Sigmoid colon (tissue), 7 donors: ENCODE data around the gene SEC23IP. TPM values are rescaled to one million over a fixed set of nuclear protein-coding genes. Genes with fewer than 3 reads are reported as not detected.

ENCODE experiments used
- DNase-seq: peaks from one replicate; pipeline ENCODE4 v3.0.0-alpha.2; 2019
- H3K27ac ChIP-seq, 4 donors: fragments of 200-600 bp; sonication (generic); one replicate each; pipeline ENCODE4 v1.5.1; 2016 to 2019; ENCODE audit warnings: mild to moderate bottlenecking in 1 of 4
- H3K27me3 ChIP-seq, 3 donors: fragments of 200-600 bp; sonication (generic); one replicate each; pipeline ENCODE4 v1.5.1; 2019; ENCODE audit warnings: mild to moderate bottlenecking in 1 of 3
- H3K36me3 ChIP-seq, 4 donors: fragments of 200-600 bp; sonication (generic); one replicate each; pipeline ENCODE4 v1.5.1; 2016 to 2019
- H3K4me1 ChIP-seq, 4 donors: fragments of 200-600 bp; sonication (generic); one replicate each; pipeline ENCODE4 v1.5.1; 2017 to 2019
- H3K4me3 ChIP-seq, 4 donors: fragments of 200-600 bp; sonication (generic); one replicate each; pipeline ENCODE4 v1.5.1; 2017 to 2019; ENCODE audit warnings: mild to moderate bottlenecking in 2 of 4, moderate library complexity in 1 of 4
- H3K9me3 ChIP-seq, 4 donors: fragments of 200-600 bp in 3 of 4; sonication (generic) in 3 of 4; one replicate each; pipeline versions ENCODE4 v1.5.1 to v1.6.1; 2013 to 2019
- CTCF ChIP-seq, 4 experiments: fragments of 450-650 bp in 3 of 4; fragments of 200-600 bp in 1 of 4; IDR thresholded peaks; one replicate each; pipeline ENCODE4 v1.5.1; 2016 to 2019; ENCODE audit warnings: antibody characterized with exemption in 4 of 4, mild to moderate bottlenecking in 3 of 4, moderate library complexity in 2 of 4
- EP300 ChIP-seq, 4 donors: sonication (generic); formaldehyde crosslinking; IDR thresholded peaks; one replicate each; pipeline ENCODE4 v1.6.1; 2017; ENCODE audit warnings: antibody characterized with exemption in 4 of 4
- POLR2A ChIP-seq, 2 donors: fragments of 450-650 bp; IDR thresholded peaks; one replicate each; pipeline ENCODE4 v1.6.1; 2016; ENCODE audit warnings: antibody characterized with exemption in 2 of 2, mild to moderate bottlenecking in 2 of 2, moderate library complexity in 2 of 2
- POLR2AphosphoS5 ChIP-seq, 4 donors: sonication (generic); formaldehyde crosslinking; IDR thresholded peaks; one replicate each; pipeline ENCODE4 v1.6.1; 2017; ENCODE audit warnings: antibody characterized with exemption in 4 of 4
- WGBS, 2 donors: extraction: QIAGEN DNeasy Blood & Tissue Kit; methylation state at CpG; one replicate each; pipeline ENCODE4 v1.1.7; 2013; 5-methylcytosine and 5-hydroxymethylcytosine counted together
- intact Hi-C: fragments of 100-400 bp; cut with DNase I; formaldehyde crosslinking; loops from one replicate; pipeline ENCODE4 v1.15.1; 2023
- polyA plus RNA-seq, 3 donors: library from polyadenylated mRNA; stranded (reverse); fragments of 200-250 nt; gene quantifications; one replicate each; pipeline ENCODE4 v1.2.3, GENCODE V29; 2013
- total RNA-seq, 4 donors: library from RNA; depleted of rRNA; stranded (reverse); fragments of >200 nt; gene quantifications; one replicate each; pipeline ENCODE4 v1.1.0, GENCODE V29; 2016
- donor health status: healthy with polysubstance abuse.
- donor health status: Bipolar disorder and iron deficiency.
- donor health status: healthy.

The SEC23IP gene
- total and polyA plus RNA-seq, 7 donors, result 8.3 to 31.4 (median 18.3) TPM

DNA sequence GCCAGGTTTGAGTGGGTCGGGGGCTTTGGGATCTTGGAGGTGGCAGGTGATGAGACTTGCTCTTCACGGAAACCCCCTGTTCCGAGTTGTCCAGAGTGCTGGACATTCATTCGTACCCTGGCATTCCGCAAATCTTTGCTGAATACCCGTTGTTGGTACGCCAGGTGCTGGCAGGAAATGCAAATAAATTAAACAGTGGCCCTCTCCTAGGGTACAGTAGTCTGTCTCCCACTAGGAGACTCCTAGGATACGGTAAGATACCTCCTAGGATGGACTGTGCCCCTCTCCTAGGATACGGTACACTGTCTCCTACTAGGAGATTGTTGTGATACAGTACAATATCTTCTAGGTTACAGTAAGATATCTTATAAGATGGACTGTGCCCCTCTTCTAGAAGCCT, 544 bp downstream of the SEC23IP start:
- intact Hi-C loops, result loop anchor here (5.0 kb wide), 1 partner anchor 296 kb away; the partner anchor contains the start of gene TIAL1
- TF ChIP-seq CTCF (IDR thresholded peaks at IDR 0.05) (no peak), POLR2AphosphoS5 (IDR thresholded peaks at IDR 0.05) (no peak), POLR2A (IDR thresholded peaks at IDR 0.05) (no peak), EP300 (IDR thresholded peaks at IDR 0.05) (no peak)
- peaks cover 0 to 6% (median 0%) of the 10 kb centered on the region in 4 donors for H3K36me3 ChIP-seq
- H3K27ac ChIP-seq, result peak overlapping the region; percentile 86 to 93 (median 90)
- DNase-seq, result no peak
- H3K27me3 ChIP-seq, result no peaks in the 10 kb centered on the region
- H3K9me3 ChIP-seq, result no peaks in the 10 kb centered on the region
- 3 to 11% methylated on average over 9 of the region's 9 CpGs for WGBS, 2 donors
- H3K4me3 ChIP-seq, result peak overlapping the region; percentile 67 to 96 (median 82)
- H3K4me1 ChIP-seq, result peaks cover 0 to 53% (median 43%) of the 10 kb centered on the region in 4 donors

GRCh38 chr10:119893845-119894427, 1.4 kb downstream of the SEC23IP start:
- intact Hi-C loops, result loop anchor here (5.0 kb wide), 1 partner anchor 297 kb away; the partner anchor contains the start of gene TIAL1
- Histone ChIP-seq H3K27ac (peak overlapping the region in 3 of 4 donors; percentile 89 to 93 (median 92)), H3K4me3 (peak overlapping the region in 2 of 4 donors; percentile 86 to 96), H3K4me1 (peaks cover 0 to 57% (median 45%) of the 10 kb centered on the region in 4 donors), H3K27me3 (no peaks in the 10 kb centered on the region), H3K9me3 (no peaks in the 10 kb centered on the region), H3K36me3 (peaks cover 0 to 14% (median 6%) of the 10 kb centered on the region in 4 donors)
- DNase-seq, result no peak
- WGBS, 2 donors, result 84 to 95% methylated on average over 3 of the region's 3 CpGs
- TF ChIP-seq POLR2A (IDR thresholded peaks at IDR 0.05) (no peak), POLR2AphosphoS5 (IDR thresholded peaks at IDR 0.05) (no peak), CTCF (IDR thresholded peaks at IDR 0.05) (no peak), EP300 (IDR thresholded peaks at IDR 0.05) (no peak)

DNA sequence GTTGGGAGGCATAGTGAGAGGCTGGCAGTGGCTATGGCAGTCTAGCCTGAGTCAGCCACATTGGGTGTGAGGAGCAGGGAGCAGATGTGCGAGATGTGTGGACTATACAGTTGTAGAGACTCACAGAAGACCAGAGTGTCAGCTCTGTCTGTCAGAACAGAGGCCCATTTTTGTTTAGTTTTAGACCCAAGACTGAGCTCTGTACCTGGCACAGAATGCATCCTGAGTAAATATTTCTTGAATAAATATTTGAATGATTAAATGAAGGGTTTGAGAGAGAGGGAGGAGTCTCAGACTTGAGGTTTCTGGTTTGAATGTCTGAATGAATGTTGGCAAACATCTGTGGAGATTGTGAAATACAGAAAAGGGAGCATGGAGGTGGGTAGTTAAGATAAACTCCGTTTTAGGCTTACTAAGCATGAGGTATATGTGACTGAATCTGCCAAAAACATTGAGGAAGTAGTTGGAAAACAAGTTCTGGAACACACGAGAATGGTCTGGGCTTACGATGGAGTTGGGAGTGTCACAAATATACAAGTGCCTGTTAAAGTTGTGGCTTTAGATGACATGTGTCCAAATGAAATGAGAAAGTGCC, 3.6 kb downstream of the SEC23IP start:
- Histone ChIP-seq H3K27ac (peak overlapping the region; percentile 33 to 68 (median 58)), H3K4me1 (peaks cover 0 to 69% (median 46%) of the 10 kb centered on the region in 4 donors), H3K36me3 (peaks cover 0 to 24% (median 6%) of the 10 kb centered on the region in 4 donors), H3K4me3 (no peak overlapping the region), H3K9me3 (no peaks in the 10 kb centered on the region), H3K27me3 (no peaks in the 10 kb centered on the region)
- DNase-seq, result no peak
- TF ChIP-seq POLR2A (IDR thresholded peaks at IDR 0.05) (no peak), EP300 (IDR thresholded peaks at IDR 0.05) (no peak), CTCF (IDR thresholded peaks at IDR 0.05) (no peak), POLR2AphosphoS5 (IDR thresholded peaks at IDR 0.05) (peak in 1 of 4 donors; percentile 6)
- intact Hi-C loops, result no loop called here
- WGBS, 2 donors, result 13 to 38% methylated on average over 4 of the region's 4 CpGs

DNA sequence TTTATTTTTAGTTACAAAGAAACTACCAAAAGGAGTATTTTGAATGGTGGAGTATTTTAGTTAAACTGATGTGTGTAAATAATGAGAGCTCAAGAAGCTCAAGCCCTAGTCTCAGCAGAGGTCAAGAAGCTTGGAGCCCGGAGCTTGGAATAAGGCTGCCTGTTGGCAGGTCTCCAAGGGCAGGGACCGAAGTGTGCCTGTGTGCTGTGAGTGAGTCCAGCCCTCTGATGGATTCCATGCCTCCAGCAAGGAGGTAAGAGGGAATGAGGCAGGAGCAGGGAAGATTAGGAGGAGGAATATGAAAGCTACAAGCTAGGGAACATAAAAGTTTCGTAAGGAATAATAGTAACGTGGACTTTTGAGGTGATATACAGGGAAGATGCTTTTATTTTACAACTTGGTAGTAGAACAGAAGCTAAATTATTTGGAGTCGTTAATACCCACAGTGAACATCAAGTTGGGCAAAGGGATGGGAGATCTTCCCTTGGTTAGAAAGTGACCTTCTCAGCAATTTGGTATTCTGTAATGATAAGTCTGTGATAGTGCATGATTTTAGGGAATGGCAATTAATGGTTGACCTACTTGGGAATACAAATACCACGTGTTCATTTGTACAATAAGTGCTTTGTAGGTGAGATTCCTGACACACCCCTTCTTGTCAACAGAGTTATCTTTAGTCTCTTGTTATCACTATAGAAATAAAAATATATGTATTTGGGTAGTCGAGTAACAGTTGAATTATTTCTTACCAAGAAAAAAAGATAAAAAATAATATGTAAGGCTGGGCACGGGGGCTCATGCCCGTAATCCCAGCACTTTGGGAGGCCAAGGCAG, 4.6 kb downstream of the SEC23IP start:
- peak; percentile 80 for DNase-seq
- Histone ChIP-seq H3K9me3 (no peaks in the 10 kb centered on the region), H3K4me1 (peaks cover 0 to 64% (median 41%) of the 10 kb centered on the region in 4 donors), H3K27ac (peak overlapping the region; percentile 33 to 68 (median 58)), H3K36me3 (peaks cover 0 to 24% (median 6%) of the 10 kb centered on the region in 4 donors), H3K27me3 (no peaks in the 10 kb centered on the region), H3K4me3 (no peak overlapping the region)
- TF ChIP-seq POLR2A (IDR thresholded peaks at IDR 0.05) (no peak), POLR2AphosphoS5 (IDR thresholded peaks at IDR 0.05) (peak in 2 of 4 donors; percentile 33 to 42)
- 15 to 64% methylated on average over 9 of the region's 9 CpGs for WGBS, 2 donors
- intact Hi-C loops, result no loop called here
